Measurements from ENCODE around the gene PRKACG. TPM values are rescaled to one million over a fixed set of nuclear protein-coding genes. Genes with fewer than 3 reads are reported as not detected.
A peak's percentile ranks its signal among the peaks of the same experiment; 100 is the strongest.

The PRKACG gene
- total RNA-seq, 1 donor from 2014 or later, result not detected

DNA sequence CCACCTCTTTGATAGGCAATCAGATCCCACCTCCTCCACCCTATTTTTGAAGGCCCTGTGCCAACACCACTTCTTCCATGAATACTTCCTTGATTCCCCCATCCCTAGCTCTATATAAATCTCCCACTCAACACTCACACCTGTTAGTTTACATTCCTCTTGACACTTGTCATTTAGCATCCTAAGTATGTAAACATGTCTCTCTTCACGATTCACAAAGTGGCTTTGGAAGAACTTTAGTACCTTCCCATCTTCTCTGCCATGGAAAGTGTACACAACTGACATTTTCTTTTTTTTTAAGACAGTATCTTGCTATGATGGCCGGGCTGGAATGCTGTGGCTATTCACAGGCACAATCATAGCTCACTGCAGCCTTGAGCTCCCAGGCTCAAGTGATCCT, 20.2 kb upstream of the PRKACG start:
- Histone ChIP-seq H3K36me3 (no peaks in the 10 kb centered on the region), H3K4me3 (no peak overlapping the region), H3K27me3 (no peaks in the 10 kb centered on the region), H3K27ac (no peak overlapping the region), H3K4me1 (peaks cover 0 to 6% of the 10 kb centered on the region in 2 donors), H3K9me3 (no peaks in the 10 kb centered on the region)
- intact Hi-C loops (cut with DNase I), result no loop called here
- DNase-seq (ENCODE audit: low spot score in 2 of 2), result no peak
- TF ChIP-seq, protein P1, sequence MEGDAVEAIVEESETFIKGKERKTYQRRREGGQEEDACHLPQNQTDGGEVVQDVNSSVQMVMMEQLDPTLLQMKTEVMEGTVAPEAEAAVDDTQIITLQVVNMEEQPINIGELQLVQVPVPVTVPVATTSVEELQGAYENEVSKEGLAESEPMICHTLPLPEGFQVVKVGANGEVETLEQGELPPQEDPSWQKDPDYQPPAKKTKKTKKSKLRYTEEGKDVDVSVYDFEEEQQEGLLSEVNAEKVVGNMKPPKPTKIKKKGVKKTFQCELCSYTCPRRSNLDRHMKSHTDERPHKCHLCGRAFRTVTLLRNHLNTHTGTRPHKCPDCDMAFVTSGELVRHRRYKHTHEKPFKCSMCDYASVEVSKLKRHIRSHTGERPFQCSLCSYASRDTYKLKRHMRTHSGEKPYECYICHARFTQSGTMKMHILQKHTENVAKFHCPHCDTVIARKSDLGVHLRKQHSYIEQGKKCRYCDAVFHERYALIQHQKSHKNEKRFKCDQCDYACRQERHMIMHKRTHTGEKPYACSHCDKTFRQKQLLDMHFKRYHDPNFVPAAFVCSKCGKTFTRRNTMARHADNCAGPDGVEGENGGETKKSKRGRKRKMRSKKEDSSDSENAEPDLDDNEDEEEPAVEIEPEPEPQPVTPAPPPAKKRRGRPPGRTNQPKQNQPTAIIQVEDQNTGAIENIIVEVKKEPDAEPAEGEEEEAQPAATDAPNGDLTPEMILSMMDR (IDR thresholded peaks at IDR 0.05), result no peak

DNA sequence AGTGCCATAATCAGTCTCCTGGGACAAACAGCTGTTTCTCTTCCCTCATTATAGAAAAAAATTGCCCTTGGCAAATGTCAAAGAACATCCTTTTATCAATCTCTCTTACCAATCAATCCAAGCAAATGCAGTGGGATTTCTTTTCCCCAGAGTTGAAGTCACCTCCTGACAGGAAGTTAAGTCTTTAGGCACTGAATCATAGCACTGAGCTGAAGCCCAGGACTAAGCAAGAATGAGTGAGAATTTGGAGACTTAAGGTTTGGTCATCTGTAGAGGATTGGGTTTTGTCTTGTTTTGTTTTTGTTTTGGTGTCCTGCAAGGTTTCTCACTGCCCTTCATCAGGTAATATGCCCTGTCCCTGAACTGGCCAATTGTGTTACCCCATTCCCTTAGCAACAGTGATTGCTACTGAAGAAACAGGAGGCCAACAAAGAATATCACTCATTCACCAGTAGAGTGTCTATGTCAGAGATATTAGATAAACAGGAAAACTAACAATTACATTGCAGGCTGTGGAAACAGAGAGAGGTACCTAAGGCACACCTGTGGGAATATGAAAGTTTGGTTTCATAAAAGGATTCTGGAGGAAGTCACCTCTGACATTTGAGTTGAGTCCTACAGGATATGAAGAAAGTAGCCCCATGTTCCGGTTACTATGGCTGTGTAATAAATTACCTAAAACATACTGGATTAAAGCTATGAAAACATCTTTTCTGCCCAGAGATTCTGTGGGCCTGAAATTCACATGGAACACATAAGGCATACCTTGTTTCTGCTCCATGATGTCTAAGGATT, 17.1 kb upstream of the PRKACG start:
- no peak overlapping the region for H3K27ac ChIP-seq
- H3K9me3 ChIP-seq, result no peaks in the 10 kb centered on the region
- intact Hi-C loops (cut with DNase I), result no loop called here
- no peak for DNase-seq (ENCODE audit: low spot score in 2 of 2)
- H3K4me1 ChIP-seq, result peaks cover 0 to 3% of the 10 kb centered on the region in 2 donors
- no peak overlapping the region for H3K4me3 ChIP-seq
- TF ChIP-seq, protein P1 (IDR thresholded peaks at IDR 0.05), result no peak
- no peaks in the 10 kb centered on the region for H3K36me3 ChIP-seq
- no peaks in the 10 kb centered on the region for H3K27me3 ChIP-seq

DNA sequence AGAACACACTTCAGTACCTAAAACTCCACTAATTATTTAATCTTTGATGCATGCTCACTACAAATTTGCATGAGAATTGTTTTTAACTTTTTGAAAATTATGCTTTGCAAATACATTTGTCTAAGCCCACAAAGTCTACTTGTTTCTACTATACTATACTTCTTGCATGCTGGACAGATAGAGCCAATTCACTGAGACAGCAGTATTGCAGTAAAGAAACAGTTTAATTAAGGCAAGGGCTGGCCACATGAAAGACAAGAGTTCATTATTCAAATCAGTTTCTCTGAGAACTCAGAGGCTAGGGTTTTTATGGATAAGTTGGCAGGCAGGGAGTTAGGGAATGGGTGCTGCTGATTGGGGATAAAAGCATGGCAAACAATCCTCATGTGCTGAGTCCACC, 15.6 kb upstream of the PRKACG start:
- no peaks in the 10 kb centered on the region for H3K9me3 ChIP-seq
- H3K36me3 ChIP-seq, result no peaks in the 10 kb centered on the region
- H3K4me1 ChIP-seq, result no peaks in the 10 kb centered on the region
- H3K4me3 ChIP-seq, result no peak overlapping the region
- intact Hi-C loops (cut with DNase I), result no loop called here
- H3K27ac ChIP-seq, result no peak overlapping the region
- no peak for DNase-seq (ENCODE audit: low spot score in 2 of 2)
- TF ChIP-seq, protein P1 (IDR thresholded peaks at IDR 0.05), result no peak
- H3K27me3 ChIP-seq, result no peaks in the 10 kb centered on the region

DNA sequence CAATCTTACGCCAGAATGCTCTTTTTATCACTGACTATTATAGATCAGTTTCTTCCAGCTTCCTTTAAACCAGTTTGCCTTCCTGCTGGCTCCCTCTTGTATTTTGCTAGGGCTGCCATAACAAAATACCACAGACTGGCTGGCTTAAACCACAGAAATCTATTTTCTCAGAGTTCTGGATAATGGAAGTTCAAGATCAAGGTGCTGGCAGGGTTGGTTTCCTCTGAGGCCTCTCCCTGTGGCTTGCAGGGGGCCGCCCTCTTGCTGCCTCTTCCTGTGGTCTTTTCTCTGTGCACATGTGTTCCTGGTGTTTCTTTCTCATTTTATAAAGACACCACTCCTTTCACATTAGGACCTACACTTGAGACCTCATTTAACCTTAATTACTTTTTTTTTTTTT, 14.8 kb upstream of the PRKACG start:
- H3K4me3 ChIP-seq, result no peak overlapping the region
- no peaks in the 10 kb centered on the region for H3K27me3 ChIP-seq
- no peaks in the 10 kb centered on the region for H3K9me3 ChIP-seq
- no peak for DNase-seq (ENCODE audit: low spot score in 2 of 2)
- no peak overlapping the region for H3K27ac ChIP-seq
- H3K4me1 ChIP-seq, result no peaks in the 10 kb centered on the region
- H3K36me3 ChIP-seq, result no peaks in the 10 kb centered on the region
- intact Hi-C loops (cut with DNase I), result no loop called here
- TF ChIP-seq, protein P1 (IDR thresholded peaks at IDR 0.05), result no peak

DNA sequence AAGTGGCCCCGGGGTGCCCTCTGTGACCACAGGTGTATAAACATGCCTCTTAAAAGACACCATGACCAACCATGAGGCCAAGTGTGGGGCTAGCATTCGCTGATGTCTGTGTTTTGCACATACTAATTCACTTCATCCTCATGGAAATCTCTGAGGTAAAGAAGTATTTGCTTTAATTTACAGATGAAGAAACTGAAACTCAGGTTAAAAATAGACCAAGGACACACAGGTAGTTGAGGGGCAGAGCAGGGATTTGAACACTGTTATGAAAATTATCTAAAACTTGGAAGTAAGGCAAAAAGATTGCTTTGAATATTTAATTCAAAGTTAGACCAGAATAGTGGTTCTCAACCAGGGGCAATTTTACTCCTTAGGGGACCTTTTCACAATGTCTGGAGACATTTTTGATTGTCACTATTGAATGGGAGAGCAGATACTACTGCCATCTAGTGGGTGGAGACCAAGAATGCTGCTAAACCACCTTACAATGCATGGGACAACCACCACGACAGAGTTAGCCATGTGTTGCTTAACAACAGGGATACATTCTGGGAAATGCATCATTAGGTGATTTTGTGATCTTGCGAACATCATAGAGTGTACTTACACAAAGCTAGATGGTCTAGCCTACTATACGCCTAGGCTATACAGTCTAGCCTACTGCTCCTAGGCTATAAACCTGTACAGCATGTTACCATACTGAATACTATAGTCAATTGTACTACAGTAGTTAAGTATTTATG, 13.6 kb upstream of the PRKACG start:
- no peak for DNase-seq (ENCODE audit: low spot score in 2 of 2)
- Histone ChIP-seq H3K27ac (no peak overlapping the region), H3K36me3 (no peaks in the 10 kb centered on the region), H3K9me3 (no peaks in the 10 kb centered on the region), H3K27me3 (no peaks in the 10 kb centered on the region), H3K4me3 (no peak overlapping the region), H3K4me1 (no peaks in the 10 kb centered on the region)
- TF ChIP-seq, protein P1 (IDR thresholded peaks at IDR 0.05), result peak; percentile 33 to 69 (median 55)
- intact Hi-C loops (cut with DNase I), result no loop called here

Measured in ascending aorta (tissue), 2 donors.